Hematopoietic multipotent progenitor cell treated with erythropoietin and hydrocortisone succinate and interleukin-3 and kit ligand, for 6 days (in vitro differentiated cells): ENCODE measurements around the gene ABTB1.

Experiments used
- DNase-seq: peaks from one replicate; pipeline ENCODE4 v3.0.0-alpha.2; 2015

Gene ABTB1

GRCh38 chr3:127707851-127708411 is 35.2 kb downstream of the ABTB1 start:
- DNase-seq, result no peak

DNA sequence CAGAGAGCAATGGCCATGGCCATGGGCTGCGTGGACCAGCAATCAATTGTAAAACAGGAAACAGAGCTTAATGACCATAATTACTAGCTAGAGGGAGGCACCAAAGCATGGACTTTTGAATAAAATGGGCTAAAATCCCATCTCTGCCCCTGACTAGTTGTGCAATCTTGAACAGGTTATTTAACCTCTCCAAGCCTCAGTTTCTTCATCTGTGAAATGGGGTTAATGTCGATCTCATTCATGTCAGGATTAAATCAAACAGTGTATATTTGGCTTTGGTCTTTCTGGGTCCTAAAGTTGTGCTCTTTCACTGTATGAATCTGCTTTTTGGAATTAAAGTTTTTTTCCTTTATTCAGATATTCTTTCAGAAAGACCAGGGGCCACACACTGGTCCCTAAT is 36.1 kb downstream of the ABTB1 start:
- DNase-seq, result no peak

GRCh38 chr3:127709320-127710060 is 36.7 kb downstream of the ABTB1 start:
- no peak for DNase-seq

- DNase-seq, result no peak
These were observed 37.6 kb downstream of the ABTB1 start for GRCh38 chr3:127710155-127710941.

GRCh38 chr3:127711021-127711695 is 38.4 kb downstream of the ABTB1 start:
- DNase-seq, result no peak

DNA sequence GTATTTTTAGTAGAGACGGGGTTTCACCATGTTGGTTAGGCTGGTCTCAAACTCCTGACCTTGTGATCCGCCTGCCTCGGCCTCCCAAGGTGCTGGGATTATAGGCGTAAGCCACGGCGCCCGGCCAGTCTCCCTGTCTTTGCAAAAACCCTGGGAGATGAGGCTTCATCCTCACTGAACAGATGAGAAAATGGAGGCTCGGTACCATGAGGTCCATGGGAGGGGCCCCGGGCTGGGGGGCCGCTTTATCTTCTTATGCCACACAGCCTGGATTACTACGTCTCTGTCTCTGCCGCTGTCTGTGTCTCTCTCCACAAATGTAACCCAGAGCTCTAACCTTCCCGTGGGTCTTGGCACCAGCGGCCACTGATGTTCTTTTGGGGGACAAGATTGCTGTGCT is 39.1 kb downstream of the ABTB1 start:
- no peak for DNase-seq

- DNase-seq, result no peak
These were observed 39.7 kb downstream of the ABTB1 start for GRCh38 chr3:127712461-127712860.

GRCh38 chr3:127712881-127713771 is 40.4 kb downstream of the ABTB1 start:
- DNase-seq, result no peak

GRCh38 chr3:127714125-127714571 is 41.4 kb downstream of the ABTB1 start:
- DNase-seq, result no peak

- DNase-seq, result no peak
These were observed 42.1 kb downstream of the ABTB1 start for GRCh38 chr3:127714866-127715265.

GRCh38 chr3:127715532-127715931 is 42.8 kb downstream of the ABTB1 start:
- DNase-seq, result no peak

DNA sequence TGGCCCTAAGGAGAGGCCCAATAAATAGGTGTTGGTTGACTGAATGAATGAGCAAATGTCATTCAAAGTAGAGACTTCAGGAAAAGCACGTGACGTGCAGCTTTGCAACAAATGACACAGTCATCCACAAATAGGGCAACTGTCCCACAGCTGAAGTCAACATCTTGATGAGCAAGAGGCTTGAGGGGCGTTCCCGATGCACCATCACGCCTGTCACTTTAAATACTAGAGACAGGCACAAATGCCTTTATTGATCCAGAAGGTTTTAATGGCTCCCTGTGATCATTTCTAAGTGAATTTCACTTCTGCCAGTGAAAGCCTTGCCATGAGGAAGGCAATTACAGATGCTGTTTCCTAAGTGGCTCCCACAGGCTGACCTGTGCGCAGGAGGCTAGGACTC is 43.6 kb downstream of the ABTB1 start:
- DNase-seq, result no peak

DNA sequence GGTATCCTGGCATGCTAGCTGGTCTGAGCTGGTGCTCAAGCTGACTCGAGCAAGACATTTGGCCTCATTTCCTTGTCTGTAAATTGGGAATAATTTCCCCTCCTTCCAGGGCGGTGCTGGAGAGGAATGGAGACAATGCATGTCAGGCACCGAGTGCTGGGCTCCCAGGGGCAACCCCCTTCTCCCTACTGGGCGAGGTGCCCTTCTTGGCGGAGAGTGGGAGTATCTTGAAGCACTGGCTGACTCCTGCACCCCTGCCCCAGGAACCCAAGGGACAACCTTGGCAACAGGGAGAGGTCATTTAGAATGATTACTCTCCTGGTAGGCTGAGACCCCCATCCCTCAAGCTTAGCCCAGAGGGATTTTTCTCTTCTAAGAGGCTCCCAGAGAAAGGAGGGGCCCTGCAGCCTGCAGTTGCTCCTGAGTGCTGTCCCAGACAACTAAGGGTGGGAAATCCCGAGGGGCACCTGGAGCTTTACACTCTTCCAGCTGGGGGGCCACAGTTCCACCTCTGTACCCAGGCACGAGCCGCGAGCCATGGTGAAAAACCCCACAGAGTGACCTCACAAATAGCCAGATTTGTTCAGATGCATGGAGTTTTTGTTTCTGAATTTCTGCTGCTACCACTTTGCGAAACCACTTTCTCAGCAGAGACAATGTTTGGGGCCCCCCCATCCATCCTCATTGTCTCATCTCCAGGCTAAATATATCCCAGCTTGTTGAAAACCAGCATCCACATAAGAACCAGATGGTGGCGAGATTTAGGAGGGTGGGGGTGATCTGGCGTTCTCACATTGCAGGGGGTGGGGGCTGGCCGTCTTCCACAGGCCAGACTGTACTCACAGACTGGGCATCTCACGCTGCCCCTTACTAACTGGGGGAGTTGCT is 44.8 kb downstream of the ABTB1 start:
- no peak for DNase-seq

DNA sequence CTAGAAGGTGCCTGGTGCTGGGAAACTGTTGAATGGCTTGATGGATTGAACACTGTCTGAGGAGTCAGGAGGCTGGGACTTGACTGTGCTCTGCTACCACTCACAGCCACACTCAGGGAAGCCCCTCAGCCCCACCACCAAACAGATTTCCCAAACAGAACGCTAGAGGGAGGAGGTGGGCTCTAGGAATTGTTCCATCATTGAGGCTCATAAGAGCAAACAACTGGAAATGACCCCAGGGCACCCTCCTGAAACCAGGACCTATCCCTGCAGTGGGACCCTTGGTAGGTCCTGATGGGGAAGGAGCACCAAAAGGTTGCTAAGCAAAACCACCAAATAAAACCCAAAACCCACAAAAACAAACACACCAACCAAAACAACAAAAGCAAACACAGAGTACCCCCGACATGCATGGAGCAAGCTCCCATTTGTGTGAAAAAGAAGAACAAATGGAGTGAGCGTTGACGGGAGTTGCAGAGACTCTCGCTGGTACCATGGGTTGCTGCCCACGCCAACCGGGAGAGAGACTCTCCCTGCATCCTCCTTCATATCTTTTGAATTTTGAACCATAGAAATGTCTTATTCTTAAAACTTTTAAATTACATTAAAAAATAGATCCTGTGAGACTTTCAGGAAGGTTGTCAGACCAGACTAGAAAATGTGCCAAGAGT is 45.6 kb downstream of the ABTB1 start:
- no peak for DNase-seq

DNA sequence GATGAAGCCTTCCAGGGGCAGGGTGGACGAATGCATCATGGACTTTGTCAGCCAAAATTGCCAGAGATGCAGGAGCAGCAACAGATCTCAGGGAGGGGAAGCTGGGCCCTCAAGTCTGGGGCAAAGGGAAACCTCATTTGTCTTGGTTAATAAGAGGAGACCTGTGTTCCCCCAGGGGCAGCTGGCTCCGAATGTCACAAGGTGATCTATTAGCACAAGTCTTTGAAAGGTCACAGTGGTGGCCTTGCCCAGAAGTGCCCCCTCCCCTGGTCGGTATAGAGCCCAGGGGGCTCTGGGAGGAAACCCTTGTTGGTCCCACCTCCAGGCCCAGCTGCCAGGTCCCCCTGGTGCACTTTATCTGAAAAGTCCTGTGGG is 46.2 kb downstream of the ABTB1 start:
- DNase-seq, result no peak

- no peak for DNase-seq
These were observed 46.6 kb downstream of the ABTB1 start for GRCh38 chr3:127719369-127719768.

GRCh38 chr3:127720161-127720823 is 47.5 kb downstream of the ABTB1 start:
- no peak for DNase-seq

DNA sequence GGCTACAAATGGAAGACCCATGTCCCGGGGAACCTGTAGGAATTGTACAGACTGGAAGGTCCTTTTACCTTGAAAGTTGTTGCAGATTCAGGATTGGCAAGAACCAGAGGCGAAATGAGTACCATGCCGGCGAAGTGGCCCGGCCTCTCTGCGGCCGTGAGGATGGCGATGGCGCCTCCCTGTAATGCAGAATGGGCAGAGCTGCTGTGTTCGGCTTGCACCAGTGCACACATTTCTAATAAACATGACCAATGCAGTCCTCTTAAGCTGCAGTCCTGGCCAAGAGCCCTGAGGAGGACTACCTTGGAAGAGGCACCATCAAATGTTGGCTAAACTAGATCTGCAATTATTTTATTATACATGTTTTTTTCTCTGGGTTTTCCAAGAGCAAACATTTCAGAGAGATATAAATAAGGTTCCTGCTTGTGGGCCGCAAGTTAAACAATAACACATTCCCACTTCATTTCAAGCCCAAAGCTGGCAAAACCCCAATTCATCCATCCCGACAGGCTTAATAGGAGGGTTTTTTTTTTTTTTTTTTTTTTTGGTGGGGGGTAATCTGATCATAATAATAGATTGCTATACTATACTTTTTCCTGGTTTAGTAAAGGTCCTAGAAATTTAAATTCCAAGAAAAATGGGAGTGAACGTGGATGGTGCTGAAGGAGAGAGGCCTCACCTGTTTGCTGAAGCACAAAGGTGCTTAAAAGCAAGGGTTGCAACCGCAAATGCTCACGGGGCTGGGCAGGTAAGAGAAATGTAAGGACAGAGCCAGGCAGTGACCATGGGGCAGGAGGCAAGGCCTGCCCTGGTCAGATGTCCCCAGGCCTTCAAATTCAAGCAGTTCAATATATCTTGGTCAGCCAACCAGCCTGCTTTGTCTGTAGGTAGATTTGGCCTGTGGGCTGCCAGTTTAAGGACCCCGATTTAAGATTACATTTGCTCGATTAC is 48.5 kb downstream of the ABTB1 start:
- no peak for DNase-seq
